ENCODE results near the gene G0S2.

The G0S2 gene

GRCh38 chr1:209650454-209650853 is 24.8 kb upstream of the G0S2 start:
- TF ChIP-seq TAF1 (IDR thresholded peaks at IDR 0.05; ENCODE audit: borderline replicate concordance, low read depth, low read length) (no peak), POLR2AphosphoS5 (IDR thresholded peaks at IDR 0.05; ENCODE audit: low read depth, low read length) (no peak), POLR2A (IDR thresholded peaks at IDR 0.05; ENCODE audit: low read depth, low read length) (no peak)
- DNase-seq (ENCODE audit: insufficient read length) (no peak), FAIRE-seq (no peak)

GRCh38 chr1:209651138-209651587 is 24.0 kb upstream of the G0S2 start:
- no peak for TF ChIP-seq TAF1 (IDR thresholded peaks at IDR 0.05; ENCODE audit: borderline replicate concordance, low read depth, low read length)
- TF ChIP-seq POLR2A (IDR thresholded peaks at IDR 0.05; ENCODE audit: low read depth, low read length): no peak
- TF ChIP-seq POLR2AphosphoS5 (IDR thresholded peaks at IDR 0.05; ENCODE audit: low read depth, low read length): no peak
- DNase-seq (ENCODE audit: insufficient read length) (no peak), FAIRE-seq (no peak)

GRCh38 chr1:209652121-209652735 is 23.0 kb upstream of the G0S2 start, which contains the start of gene LAMB3:
Gene LAMB3, minus strand, starts transcription at chr1:209652425. Its CDS starts 1,481 bp downstream, at chr1:209650944.
- no peak for FAIRE-seq
- DNase-seq (ENCODE audit: insufficient read length): no peak

GRCh38 chr1:209652873-209653401 is 22.3 kb upstream of the G0S2 start:
- DNase-seq (ENCODE audit: insufficient read length): no peak
- no peak for TF ChIP-seq POLR2A (IDR thresholded peaks at IDR 0.05; ENCODE audit: low read depth, low read length)
- peak; percentile 77 for FAIRE-seq

More at GRCh38 chr1:209652121-209652735, 23.0 kb upstream of the G0S2 start, which contains the start of gene LAMB3:
- no peak for TF ChIP-seq POLR2AphosphoS5 (IDR thresholded peaks at IDR 0.05; ENCODE audit: low read depth, low read length)
- no peak for TF ChIP-seq TAF1 (IDR thresholded peaks at IDR 0.05; ENCODE audit: borderline replicate concordance, low read depth, low read length)
- no peak for TF ChIP-seq POLR2A (IDR thresholded peaks at IDR 0.05; ENCODE audit: low read depth, low read length)

GRCh38 chr1:209653915-209654351 is 21.3 kb upstream of the G0S2 start:
- TF ChIP-seq POLR2A (IDR thresholded peaks at IDR 0.05; ENCODE audit: low read depth, low read length) (no peak), TAF1 (IDR thresholded peaks at IDR 0.05; ENCODE audit: borderline replicate concordance, low read depth, low read length) (no peak), POLR2AphosphoS5 (IDR thresholded peaks at IDR 0.05; ENCODE audit: low read depth, low read length) (no peak)
- DNase-seq (ENCODE audit: insufficient read length) (no peak), FAIRE-seq (peak; percentile 64)

GRCh38 chr1:209655411-209656231 is 19.6 kb upstream of the G0S2 start:
- FAIRE-seq (no peak), DNase-seq (ENCODE audit: insufficient read length) (no peak)
- TF ChIP-seq TAF1 (IDR thresholded peaks at IDR 0.05; ENCODE audit: borderline replicate concordance, low read depth, low read length): no peak

GRCh38 chr1:209657140-209657879 is 17.9 kb upstream of the G0S2 start:
- DNase-seq (ENCODE audit: insufficient read length) (no peak), FAIRE-seq (peak; percentile 61)

GRCh38 chr1:209657918-209658317 is 17.3 kb upstream of the G0S2 start:
- no peak for FAIRE-seq
- no peak for TF ChIP-seq POLR2A (IDR thresholded peaks at IDR 0.05; ENCODE audit: low read depth, low read length)
- no peak for TF ChIP-seq POLR2AphosphoS5 (IDR thresholded peaks at IDR 0.05; ENCODE audit: low read depth, low read length)
- TF ChIP-seq TAF1 (IDR thresholded peaks at IDR 0.05; ENCODE audit: borderline replicate concordance, low read depth, low read length): no peak
- DNase-seq (ENCODE audit: insufficient read length): no peak

More at GRCh38 chr1:209657140-209657879, 17.9 kb upstream of the G0S2 start:
- no peak for TF ChIP-seq POLR2AphosphoS5 (IDR thresholded peaks at IDR 0.05; ENCODE audit: low read depth, low read length)
- no peak for TF ChIP-seq POLR2A (IDR thresholded peaks at IDR 0.05; ENCODE audit: low read depth, low read length)
- no peak for TF ChIP-seq TAF1 (IDR thresholded peaks at IDR 0.05; ENCODE audit: borderline replicate concordance, low read depth, low read length)

GRCh38 chr1:209659909-209660308 is 15.3 kb upstream of the G0S2 start:
- no peak for TF ChIP-seq POLR2A (IDR thresholded peaks at IDR 0.05; ENCODE audit: low read depth, low read length)
- no peak for DNase-seq (ENCODE audit: insufficient read length)
- peak; percentile 80 for FAIRE-seq

GRCh38 chr1:209661071-209661470 is 14.1 kb upstream of the G0S2 start:
- no peak for TF ChIP-seq POLR2A (IDR thresholded peaks at IDR 0.05; ENCODE audit: low read depth, low read length)
- no peak for TF ChIP-seq POLR2AphosphoS5 (IDR thresholded peaks at IDR 0.05; ENCODE audit: low read depth, low read length)
- no peak for TF ChIP-seq TAF1 (IDR thresholded peaks at IDR 0.05; ENCODE audit: borderline replicate concordance, low read depth, low read length)
- no peak for DNase-seq (ENCODE audit: insufficient read length)
- FAIRE-seq: no peak

GRCh38 chr1:209662879-209663327 is 12.3 kb upstream of the G0S2 start:
- TF ChIP-seq POLR2A (IDR thresholded peaks at IDR 0.05; ENCODE audit: low read depth, low read length) (no peak), TAF1 (IDR thresholded peaks at IDR 0.05; ENCODE audit: borderline replicate concordance, low read depth, low read length) (no peak), POLR2AphosphoS5 (IDR thresholded peaks at IDR 0.05; ENCODE audit: low read depth, low read length) (no peak)
- FAIRE-seq (no peak), DNase-seq (ENCODE audit: insufficient read length) (no peak)

Measured in GM12892 (cell line).